ENCODE measurements around the gene CCDC126.

Gene CCDC126

GRCh38 chr7:23600236-23600635, 3.1 kb downstream of the CCDC126 start:
- no peaks in the 10 kb centered on the region for H3K79me1 ChIP-seq (ENCODE audit: low read length)

GRCh38 chr7:23603632-23604295, 6.6 kb downstream of the CCDC126 start:
- H3K4me1 ChIP-seq (ENCODE audit: control insufficient read depth, low read depth, low read length) = no peaks in the 10 kb centered on the region
- H3K18ac ChIP-seq (ENCODE audit: low read length) = no peak overlapping the region
- DNase-seq = no peak
- H3K27me3 ChIP-seq (ENCODE audit: insufficient read depth, low read length, poor library complexity) = no peaks in the 10 kb centered on the region
- no peak overlapping the region for H3K4me3 ChIP-seq (ENCODE audit: low read length)
- H3K56ac ChIP-seq (ENCODE audit: low read length) = no peak overlapping the region
- no peak overlapping the region for H4K5ac ChIP-seq (ENCODE audit: low read length)
- no peak overlapping the region for H2BK120ac ChIP-seq (ENCODE audit: low read depth, low read length)
- no peak overlapping the region for H2AK5ac ChIP-seq (ENCODE audit: low read length)
- H3K36me3 ChIP-seq (ENCODE audit: control insufficient read depth, insufficient read depth, low read length) = no peaks in the 10 kb centered on the region
- H3K27ac ChIP-seq (ENCODE audit: low read depth, low read length) = no peak overlapping the region
- no peaks in the 10 kb centered on the region for H3K79me1 ChIP-seq (ENCODE audit: low read length)
- H2BK5ac ChIP-seq (ENCODE audit: low read length) = no peak overlapping the region
- no peak overlapping the region for H3K4me2 ChIP-seq (ENCODE audit: low read length)
- H4K8ac ChIP-seq (ENCODE audit: low read depth, low read length) = no peak overlapping the region
- no peak overlapping the region for H3K9ac ChIP-seq (ENCODE audit: low read length)
- H3K4ac ChIP-seq (ENCODE audit: low read depth, low read length) = no peak overlapping the region
- H3K23ac ChIP-seq (ENCODE audit: low read length) = no peak overlapping the region
- no peak overlapping the region for H2BK15ac ChIP-seq (replicated peaks; ENCODE audit: low read depth)
- H3K79me2 ChIP-seq (ENCODE audit: control insufficient read depth, insufficient read depth, low read length) = no peaks in the 10 kb centered on the region
- WGBS (ENCODE audit: extremely low coverage, insufficient coverage, low lambda C conversion rate) = no CpG with 5 or more reads among the region's 4 CpGs

More at GRCh38 chr7:23600236-23600635, 3.1 kb downstream of the CCDC126 start:
- peak; percentile 54 for DNase-seq
- no CpG with 5 or more reads among the region's 4 CpGs for WGBS (ENCODE audit: extremely low coverage, insufficient coverage, low lambda C conversion rate)
- Histone ChIP-seq H4K8ac (ENCODE audit: low read depth, low read length) (no peak overlapping the region), H3K27me3 (ENCODE audit: insufficient read depth, low read length, poor library complexity) (no peaks in the 10 kb centered on the region), H3K18ac (ENCODE audit: low read length) (no peak overlapping the region), H3K79me2 (ENCODE audit: control insufficient read depth, insufficient read depth, low read length) (no peaks in the 10 kb centered on the region), H3K36me3 (ENCODE audit: control insufficient read depth, insufficient read depth, low read length) (no peaks in the 10 kb centered on the region), H4K5ac (ENCODE audit: low read length) (no peak overlapping the region), H3K27ac (ENCODE audit: low read depth, low read length) (no peak overlapping the region), H3K4ac (ENCODE audit: low read depth, low read length) (no peak overlapping the region), H3K56ac (ENCODE audit: low read length) (no peak overlapping the region), H2BK15ac (replicated peaks; ENCODE audit: low read depth) (no peak overlapping the region), H2BK5ac (ENCODE audit: low read length) (no peak overlapping the region), H2BK120ac (ENCODE audit: low read depth, low read length) (no peak overlapping the region), H3K4me2 (ENCODE audit: low read length) (no peak overlapping the region), H2AK5ac (ENCODE audit: low read length) (no peak overlapping the region), H3K9ac (ENCODE audit: low read length) (no peak overlapping the region), H3K4me1 (ENCODE audit: control insufficient read depth, low read depth, low read length) (no peaks in the 10 kb centered on the region), H3K23ac (ENCODE audit: low read length) (no peak overlapping the region), H3K4me3 (ENCODE audit: low read length) (no peak overlapping the region)

- H3K27ac ChIP-seq (ENCODE audit: low read depth, low read length) = no peak overlapping the region
- no peak overlapping the region for H4K5ac ChIP-seq (ENCODE audit: low read length)
- H2AK5ac ChIP-seq (ENCODE audit: low read length) = no peak overlapping the region
- H3K4me3 ChIP-seq (ENCODE audit: low read length) = no peak overlapping the region
- H2BK120ac ChIP-seq (ENCODE audit: low read depth, low read length) = no peak overlapping the region
- no peaks in the 10 kb centered on the region for H3K79me2 ChIP-seq (ENCODE audit: control insufficient read depth, insufficient read depth, low read length)
- H2BK15ac ChIP-seq (replicated peaks; ENCODE audit: low read depth) = no peak overlapping the region
- H3K4ac ChIP-seq (ENCODE audit: low read depth, low read length) = no peak overlapping the region
- no peaks in the 10 kb centered on the region for H3K79me1 ChIP-seq (ENCODE audit: low read length)
- H2BK5ac ChIP-seq (ENCODE audit: low read length) = no peak overlapping the region
- no peak overlapping the region for H4K8ac ChIP-seq (ENCODE audit: low read depth, low read length)
- no peaks in the 10 kb centered on the region for H3K27me3 ChIP-seq (ENCODE audit: insufficient read depth, low read length, poor library complexity)
- no peak overlapping the region for H3K9ac ChIP-seq (ENCODE audit: low read length)
- no peak for DNase-seq
- no peak overlapping the region for H3K23ac ChIP-seq (ENCODE audit: low read length)
- H3K56ac ChIP-seq (ENCODE audit: low read length) = no peak overlapping the region
- no peak overlapping the region for H3K18ac ChIP-seq (ENCODE audit: low read length)
- H3K4me2 ChIP-seq (ENCODE audit: low read length) = no peak overlapping the region
- H3K36me3 ChIP-seq (ENCODE audit: control insufficient read depth, insufficient read depth, low read length) = no peaks in the 10 kb centered on the region
- H3K4me1 ChIP-seq (ENCODE audit: control insufficient read depth, low read depth, low read length) = no peaks in the 10 kb centered on the region
Measured at GRCh38 chr7:23604296-23604640, 7.1 kb downstream of the CCDC126 start.

GRCh38 chr7:23607130-23607529, 9.9 kb downstream of the CCDC126 start:
- Histone ChIP-seq H4K5ac (ENCODE audit: low read length) (no peak overlapping the region), H3K9ac (ENCODE audit: low read length) (no peak overlapping the region), H2AK5ac (ENCODE audit: low read length) (no peak overlapping the region), H3K4ac (ENCODE audit: low read depth, low read length) (no peak overlapping the region), H2BK15ac (replicated peaks; ENCODE audit: low read depth) (no peak overlapping the region), H3K4me2 (ENCODE audit: low read length) (no peak overlapping the region), H3K79me1 (ENCODE audit: low read length) (no peaks in the 10 kb centered on the region), H3K4me3 (ENCODE audit: low read length) (no peak overlapping the region), H2BK120ac (ENCODE audit: low read depth, low read length) (no peak overlapping the region), H3K56ac (ENCODE audit: low read length) (no peak overlapping the region), H2BK5ac (ENCODE audit: low read length) (no peak overlapping the region), H3K27ac (ENCODE audit: low read depth, low read length) (no peak overlapping the region), H3K36me3 (ENCODE audit: control insufficient read depth, insufficient read depth, low read length) (no peaks in the 10 kb centered on the region), H3K79me2 (ENCODE audit: control insufficient read depth, insufficient read depth, low read length) (no peaks in the 10 kb centered on the region), H4K8ac (ENCODE audit: low read depth, low read length) (no peak overlapping the region), H3K18ac (ENCODE audit: low read length) (no peak overlapping the region), H3K23ac (ENCODE audit: low read length) (no peak overlapping the region), H3K27me3 (ENCODE audit: insufficient read depth, low read length, poor library complexity) (no peaks in the 10 kb centered on the region), H3K4me1 (ENCODE audit: control insufficient read depth, low read depth, low read length) (no peaks in the 10 kb centered on the region)
- DNase-seq = no peak

- no CpG with 5 or more reads among the region's 8 CpGs for WGBS (ENCODE audit: extremely low coverage, insufficient coverage, low lambda C conversion rate)
- no peaks in the 10 kb centered on the region for H3K4me1 ChIP-seq (ENCODE audit: control insufficient read depth, low read depth, low read length)
- no peak overlapping the region for H4K8ac ChIP-seq (ENCODE audit: low read depth, low read length)
- H4K5ac ChIP-seq (ENCODE audit: low read length) = no peak overlapping the region
- no peaks in the 10 kb centered on the region for H3K36me3 ChIP-seq (ENCODE audit: control insufficient read depth, insufficient read depth, low read length)
- H3K79me1 ChIP-seq (ENCODE audit: low read length) = no peaks in the 10 kb centered on the region
- no peak overlapping the region for H2AK5ac ChIP-seq (ENCODE audit: low read length)
- no peak overlapping the region for H3K9ac ChIP-seq (ENCODE audit: low read length)
- no peaks in the 10 kb centered on the region for H3K27me3 ChIP-seq (ENCODE audit: insufficient read depth, low read length, poor library complexity)
- H2BK5ac ChIP-seq (ENCODE audit: low read length) = no peak overlapping the region
- H3K4me2 ChIP-seq (ENCODE audit: low read length) = no peak overlapping the region
- no peak overlapping the region for H2BK120ac ChIP-seq (ENCODE audit: low read depth, low read length)
- H2BK15ac ChIP-seq (replicated peaks; ENCODE audit: low read depth) = no peak overlapping the region
- no peaks in the 10 kb centered on the region for H3K79me2 ChIP-seq (ENCODE audit: control insufficient read depth, insufficient read depth, low read length)
- H3K27ac ChIP-seq (ENCODE audit: low read depth, low read length) = no peak overlapping the region
- no peak overlapping the region for H3K4me3 ChIP-seq (ENCODE audit: low read length)
- H3K4ac ChIP-seq (ENCODE audit: low read depth, low read length) = no peak overlapping the region
- no peak for DNase-seq
- H3K18ac ChIP-seq (ENCODE audit: low read length) = no peak overlapping the region
- H3K56ac ChIP-seq (ENCODE audit: low read length) = no peak overlapping the region
- no peak overlapping the region for H3K23ac ChIP-seq (ENCODE audit: low read length)
Measured at GRCh38 chr7:23607866-23608265, 10.7 kb downstream of the CCDC126 start.

GRCh38 chr7:23615331-23615730, 18.1 kb downstream of the CCDC126 start:
- H4K5ac ChIP-seq (ENCODE audit: low read length) = no peak overlapping the region
- H3K4me1 ChIP-seq (ENCODE audit: control insufficient read depth, low read depth, low read length) = no peaks in the 10 kb centered on the region
- H2AK5ac ChIP-seq (ENCODE audit: low read length) = no peak overlapping the region
- no peak overlapping the region for H3K56ac ChIP-seq (ENCODE audit: low read length)
- no peak overlapping the region for H3K23ac ChIP-seq (ENCODE audit: low read length)
- H4K8ac ChIP-seq (ENCODE audit: low read depth, low read length) = no peak overlapping the region
- H3K27ac ChIP-seq (ENCODE audit: low read depth, low read length) = no peak overlapping the region
- H3K4ac ChIP-seq (ENCODE audit: low read depth, low read length) = no peak overlapping the region
- peaks cover 2% of the 10 kb centered on the region for H3K36me3 ChIP-seq (ENCODE audit: control insufficient read depth, insufficient read depth, low read length)
- no peak overlapping the region for H3K18ac ChIP-seq (ENCODE audit: low read length)
- no peaks in the 10 kb centered on the region for H3K27me3 ChIP-seq (ENCODE audit: insufficient read depth, low read length, poor library complexity)
- H2BK15ac ChIP-seq (replicated peaks; ENCODE audit: low read depth) = no peak overlapping the region
- no peak overlapping the region for H3K4me3 ChIP-seq (ENCODE audit: low read length)
- H3K9ac ChIP-seq (ENCODE audit: low read length) = no peak overlapping the region
- H2BK5ac ChIP-seq (ENCODE audit: low read length) = no peak overlapping the region
- H3K79me1 ChIP-seq (ENCODE audit: low read length) = no peaks in the 10 kb centered on the region
- H2BK120ac ChIP-seq (ENCODE audit: low read depth, low read length) = no peak overlapping the region
- DNase-seq = no peak
- no peak overlapping the region for H3K4me2 ChIP-seq (ENCODE audit: low read length)
- no peaks in the 10 kb centered on the region for H3K79me2 ChIP-seq (ENCODE audit: control insufficient read depth, insufficient read depth, low read length)

Measured in mesendoderm (in vitro differentiated cells).